Measurements from ENCODE around the gene MRI1.

DNA sequence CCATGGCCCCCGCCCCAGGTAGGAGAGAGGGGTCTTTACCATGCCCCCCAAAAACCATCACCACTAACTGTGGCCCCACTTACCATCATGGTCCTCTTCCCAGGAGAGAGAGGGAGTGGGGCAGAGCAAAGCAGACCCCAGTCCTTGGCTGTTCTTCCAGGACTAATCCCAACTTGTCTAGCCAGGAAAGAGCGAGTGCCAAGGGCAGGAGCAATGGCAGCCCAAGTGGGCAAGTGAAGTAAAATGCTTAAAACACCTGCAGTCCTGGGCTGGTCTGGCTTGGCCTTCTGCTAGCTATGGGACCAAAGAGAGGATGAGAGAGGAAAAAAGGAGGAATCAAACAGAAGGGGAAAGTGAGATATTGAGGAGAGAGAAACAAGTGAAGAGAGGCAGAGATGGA, 48.8 kb downstream of the MRI1 start:
- TF ChIP-seq, protein P1, sequence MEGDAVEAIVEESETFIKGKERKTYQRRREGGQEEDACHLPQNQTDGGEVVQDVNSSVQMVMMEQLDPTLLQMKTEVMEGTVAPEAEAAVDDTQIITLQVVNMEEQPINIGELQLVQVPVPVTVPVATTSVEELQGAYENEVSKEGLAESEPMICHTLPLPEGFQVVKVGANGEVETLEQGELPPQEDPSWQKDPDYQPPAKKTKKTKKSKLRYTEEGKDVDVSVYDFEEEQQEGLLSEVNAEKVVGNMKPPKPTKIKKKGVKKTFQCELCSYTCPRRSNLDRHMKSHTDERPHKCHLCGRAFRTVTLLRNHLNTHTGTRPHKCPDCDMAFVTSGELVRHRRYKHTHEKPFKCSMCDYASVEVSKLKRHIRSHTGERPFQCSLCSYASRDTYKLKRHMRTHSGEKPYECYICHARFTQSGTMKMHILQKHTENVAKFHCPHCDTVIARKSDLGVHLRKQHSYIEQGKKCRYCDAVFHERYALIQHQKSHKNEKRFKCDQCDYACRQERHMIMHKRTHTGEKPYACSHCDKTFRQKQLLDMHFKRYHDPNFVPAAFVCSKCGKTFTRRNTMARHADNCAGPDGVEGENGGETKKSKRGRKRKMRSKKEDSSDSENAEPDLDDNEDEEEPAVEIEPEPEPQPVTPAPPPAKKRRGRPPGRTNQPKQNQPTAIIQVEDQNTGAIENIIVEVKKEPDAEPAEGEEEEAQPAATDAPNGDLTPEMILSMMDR (conservative IDR thresholded peaks at IDR 0.05; ENCODE audit: low read depth, low read length): no peak
- TF ChIP-seq, protein P2, sequence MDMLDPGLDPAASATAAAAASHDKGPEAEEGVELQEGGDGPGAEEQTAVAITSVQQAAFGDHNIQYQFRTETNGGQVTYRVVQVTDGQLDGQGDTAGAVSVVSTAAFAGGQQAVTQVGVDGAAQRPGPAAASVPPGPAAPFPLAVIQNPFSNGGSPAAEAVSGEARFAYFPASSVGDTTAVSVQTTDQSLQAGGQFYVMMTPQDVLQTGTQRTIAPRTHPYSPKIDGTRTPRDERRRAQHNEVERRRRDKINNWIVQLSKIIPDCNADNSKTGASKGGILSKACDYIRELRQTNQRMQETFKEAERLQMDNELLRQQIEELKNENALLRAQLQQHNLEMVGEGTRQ (IDR thresholded peaks at IDR 0.05; ENCODE audit: low read depth, low read length): no peak
- no peak for TF ChIP-seq RAD21 (IDR thresholded peaks at IDR 0.05; ENCODE audit: low read length)
- TF ChIP-seq RFX5 (IDR thresholded peaks at IDR 0.05; ENCODE audit: low read depth, low read length): no peak

Data from IMR-90 (cell line).